C4-2B (cell line): ENCODE data around the gene CFAP45.
A peak's percentile ranks its signal among the peaks of the same experiment; 100 is the strongest.

ENCODE experiments used
- H3K27ac ChIP-seq: fragments of 450-650 bp; 2 replicates; pipeline ENCODE4 v1.5.1; 2017
- ZFX ChIP-seq: fragments of 450-650 bp; IDR thresholded peaks from 2 replicates; pipeline ENCODE4 v1.6.1; 2017
- TF ChIP-seq, protein P1 (sequence below): fragments of 450-650 bp; conservative IDR thresholded peaks from 2 replicates; pipeline ENCODE4 v1.5.1; 2017; ENCODE audit warnings: mild to moderate bottlenecking

Gene CFAP45

GRCh38 chr1:159866905-159867663, 32.9 kb downstream of the CFAP45 start:
- peak overlapping the region; percentile 7 for H3K27ac ChIP-seq
- no peak for TF ChIP-seq ZFX
- TF ChIP-seq, protein P1, sequence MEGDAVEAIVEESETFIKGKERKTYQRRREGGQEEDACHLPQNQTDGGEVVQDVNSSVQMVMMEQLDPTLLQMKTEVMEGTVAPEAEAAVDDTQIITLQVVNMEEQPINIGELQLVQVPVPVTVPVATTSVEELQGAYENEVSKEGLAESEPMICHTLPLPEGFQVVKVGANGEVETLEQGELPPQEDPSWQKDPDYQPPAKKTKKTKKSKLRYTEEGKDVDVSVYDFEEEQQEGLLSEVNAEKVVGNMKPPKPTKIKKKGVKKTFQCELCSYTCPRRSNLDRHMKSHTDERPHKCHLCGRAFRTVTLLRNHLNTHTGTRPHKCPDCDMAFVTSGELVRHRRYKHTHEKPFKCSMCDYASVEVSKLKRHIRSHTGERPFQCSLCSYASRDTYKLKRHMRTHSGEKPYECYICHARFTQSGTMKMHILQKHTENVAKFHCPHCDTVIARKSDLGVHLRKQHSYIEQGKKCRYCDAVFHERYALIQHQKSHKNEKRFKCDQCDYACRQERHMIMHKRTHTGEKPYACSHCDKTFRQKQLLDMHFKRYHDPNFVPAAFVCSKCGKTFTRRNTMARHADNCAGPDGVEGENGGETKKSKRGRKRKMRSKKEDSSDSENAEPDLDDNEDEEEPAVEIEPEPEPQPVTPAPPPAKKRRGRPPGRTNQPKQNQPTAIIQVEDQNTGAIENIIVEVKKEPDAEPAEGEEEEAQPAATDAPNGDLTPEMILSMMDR: no peak

DNA sequence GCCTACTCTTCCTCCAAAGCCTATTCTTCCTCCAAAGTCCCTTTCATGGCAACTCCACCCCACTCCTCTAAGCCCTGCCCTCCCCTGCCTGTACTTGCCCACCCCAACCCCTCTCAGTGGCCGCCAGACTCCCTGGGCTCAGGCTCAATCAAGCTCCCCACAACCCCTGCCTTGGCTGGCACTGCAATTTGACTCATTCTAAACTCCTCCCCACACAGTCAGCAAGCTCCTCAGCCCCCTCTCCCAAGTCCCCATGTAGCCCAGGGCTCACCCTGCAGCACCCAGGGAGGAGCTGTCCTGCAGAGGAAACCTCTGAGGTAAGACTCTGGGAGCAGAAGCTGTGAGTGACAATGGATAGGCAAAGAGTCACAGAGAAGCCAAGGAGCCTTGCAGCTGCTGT, 33.9 kb downstream of the CFAP45 start:
- H3K27ac ChIP-seq: no peak overlapping the region
- TF ChIP-seq, protein P1: no peak
- TF ChIP-seq ZFX: no peak

DNA sequence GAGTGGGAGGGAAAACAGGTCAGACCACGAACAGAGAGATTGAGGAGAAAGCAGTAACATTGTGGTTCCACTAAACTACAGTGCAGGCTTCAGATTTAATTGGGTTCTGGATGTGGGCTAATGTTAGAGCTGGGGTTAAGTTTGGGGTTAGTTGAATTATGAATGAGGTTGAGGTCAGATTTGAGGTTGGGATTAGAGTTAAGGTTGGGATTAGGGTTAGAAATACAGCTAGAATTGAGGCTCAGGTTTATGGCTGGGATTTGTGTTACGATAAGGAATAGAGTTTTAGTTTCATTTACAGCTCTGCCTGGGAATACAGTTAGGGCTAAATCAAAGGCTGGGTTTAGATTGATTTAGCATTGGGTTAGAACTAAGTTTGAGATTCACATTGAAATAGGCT, 35.7 kb downstream of the CFAP45 start:
- H3K27ac ChIP-seq: no peak overlapping the region
- TF ChIP-seq ZFX: no peak
- TF ChIP-seq, protein P1: no peak

DNA sequence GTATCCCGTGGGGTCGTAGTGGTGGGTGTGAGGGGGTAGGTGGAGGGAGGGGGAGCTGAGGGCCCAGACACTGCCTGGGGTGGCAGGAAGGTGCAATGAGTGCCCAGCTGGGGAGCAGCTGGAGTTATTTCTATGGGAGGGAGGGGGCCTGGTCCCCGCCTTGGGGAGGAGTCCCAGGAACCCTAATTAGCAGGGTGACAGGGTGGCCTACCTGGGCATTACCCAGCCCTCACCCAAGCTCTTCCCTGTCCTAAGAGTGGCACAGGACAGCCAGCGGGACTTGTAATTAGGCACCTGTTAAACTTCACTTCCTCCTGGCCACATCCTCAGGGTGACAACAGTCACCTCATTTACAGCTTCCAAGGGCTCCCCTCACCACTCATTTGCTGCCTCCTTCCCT, 37.4 kb downstream of the CFAP45 start, which contains the start of gene VSIG8:
TSS of gene VSIG8 (minus strand) at position 101 of the 400 bp plus-strand sequence. CDS start 136 bp downstream, outside the sequence.
- TF ChIP-seq ZFX: no peak
- TF ChIP-seq, protein P1: no peak
- H3K27ac ChIP-seq: no peak within 1 kb of the TSS

DNA sequence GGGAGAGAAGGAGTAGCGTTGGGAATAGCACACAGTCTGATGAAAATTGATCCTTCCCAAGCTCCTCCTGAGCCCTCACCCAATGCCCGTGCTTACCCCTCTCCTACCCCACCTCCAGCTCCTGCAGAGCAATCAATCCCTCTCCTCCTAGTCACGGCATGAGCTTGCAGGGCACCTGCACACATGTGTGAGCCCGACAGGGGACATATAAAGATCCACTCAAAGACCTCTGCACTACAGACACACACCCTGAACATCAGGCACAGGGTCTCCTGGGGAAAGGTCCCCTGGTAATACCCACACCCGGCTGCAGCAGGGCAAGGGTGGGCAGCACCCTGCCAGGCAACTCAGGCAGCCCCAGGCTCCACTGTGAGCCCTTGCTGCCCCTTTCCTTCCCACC, 37.9 kb downstream of the CFAP45 start:
- H3K27ac ChIP-seq: no peak overlapping the region
- TF ChIP-seq ZFX: no peak
- TF ChIP-seq, protein P1: no peak

DNA sequence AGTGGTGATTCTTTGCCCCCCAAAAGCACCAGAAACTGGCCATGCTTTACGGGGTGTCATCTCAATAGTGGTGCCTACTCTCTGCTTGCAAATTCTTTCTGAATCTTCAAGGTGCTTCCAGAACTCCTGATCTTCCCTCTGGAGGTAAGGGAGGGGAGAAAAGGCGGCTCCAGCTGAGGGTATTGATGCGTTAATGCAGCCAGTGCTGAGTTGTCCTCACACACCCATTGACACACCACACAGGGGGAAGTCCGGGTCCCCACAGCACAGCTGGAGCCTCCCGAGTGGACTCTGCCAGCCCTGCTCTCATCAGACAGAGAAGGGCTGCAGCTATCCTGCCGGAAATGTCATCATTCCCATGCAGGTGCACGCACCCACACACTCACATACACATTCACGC, 38.7 kb downstream of the CFAP45 start:
- no peak for TF ChIP-seq ZFX
- TF ChIP-seq, protein P1: no peak
- no peak overlapping the region for H3K27ac ChIP-seq

GRCh38 chr1:159860456-159860855, 39.5 kb downstream of the CFAP45 start:
- TF ChIP-seq, protein P1: no peak
- TF ChIP-seq ZFX: no peak
- H3K27ac ChIP-seq: no peak overlapping the region
